NCI-H82 treated with DMSO at 0.1 percent for 48 hours (cell line): ENCODE data around the gene CTXND2.
"Not testable (repeated sequence)": the region's sequence is repeated elsewhere in the genome, so short reads cannot be mapped to it uniquely, and the experiment has no call there.

ENCODE experiments used
- DNase-seq: peaks from one replicate; lab custom pipeline; 2025; ENCODE audit not compliant: unreplicated experiment; lab: John Stamatoyannopoulos, UW

The CTXND2 gene

DNA sequence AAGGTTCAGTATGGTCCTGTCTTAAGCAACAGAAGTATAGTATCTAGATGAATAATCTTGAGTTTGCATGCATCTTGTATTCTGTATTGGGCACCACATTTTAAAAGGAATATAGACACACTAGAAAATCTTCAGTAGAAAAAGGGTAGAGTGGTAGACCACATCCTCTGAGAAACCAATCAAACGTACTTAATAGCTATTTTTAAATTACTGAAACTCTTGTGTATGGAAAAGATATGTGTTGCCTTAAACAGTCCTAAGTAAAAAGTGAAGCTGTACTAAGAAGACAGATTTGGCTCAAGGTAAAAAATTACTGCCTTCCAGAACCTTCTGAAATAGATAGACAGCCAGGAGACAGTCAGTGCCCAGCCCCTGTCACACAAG, 3.1 kb downstream of the CTXND2 start:
- DNase-seq, result no peak

DNA sequence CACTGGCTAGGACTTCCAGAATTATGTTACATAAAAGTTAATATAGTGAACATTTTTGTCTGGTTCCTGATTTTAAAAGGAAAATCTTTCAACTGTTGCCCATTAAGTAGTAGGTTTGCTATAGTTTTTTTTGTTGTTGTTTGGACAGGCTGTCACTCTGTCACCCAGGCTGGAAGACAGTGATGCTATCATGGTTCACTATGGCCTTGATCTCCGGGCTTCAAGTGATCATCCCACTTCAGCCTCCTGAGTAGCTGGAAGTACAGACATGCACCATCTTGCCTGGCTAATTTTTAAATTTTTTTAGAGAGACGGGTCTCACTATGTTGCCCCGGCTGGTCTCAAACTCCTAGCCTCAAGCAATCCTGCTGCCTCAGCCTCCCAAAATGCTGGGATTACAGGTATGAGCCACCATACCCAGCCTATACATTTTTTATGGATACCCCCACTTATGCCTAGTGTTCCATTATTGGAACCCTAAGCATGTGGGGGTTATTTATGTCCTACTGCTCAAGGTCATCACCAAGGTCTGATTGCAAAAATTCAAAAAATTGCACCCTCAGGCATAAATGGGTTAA, 6.5 kb downstream of the CTXND2 start:
- DNase-seq, result no peak

DNA sequence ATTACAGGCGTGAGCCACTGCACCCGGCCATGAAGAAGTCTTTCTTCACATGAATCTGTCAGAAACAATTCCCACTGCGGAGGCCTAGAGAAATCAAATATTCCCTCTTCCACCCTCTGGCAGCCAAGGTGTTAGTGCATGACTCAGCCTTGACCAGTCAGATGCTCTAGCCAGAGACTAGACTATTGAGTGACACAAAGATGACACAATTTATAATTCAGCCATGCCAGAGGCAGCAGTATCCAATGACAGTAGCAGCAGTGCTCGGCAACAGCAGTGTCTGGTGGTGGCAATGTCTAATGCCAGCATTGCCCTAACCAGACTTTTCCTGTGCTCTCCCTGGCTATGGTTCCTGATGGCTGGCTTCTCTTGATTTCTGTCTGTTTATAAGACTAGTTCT, 8.7 kb downstream of the CTXND2 start:
- no peak for DNase-seq

DNA sequence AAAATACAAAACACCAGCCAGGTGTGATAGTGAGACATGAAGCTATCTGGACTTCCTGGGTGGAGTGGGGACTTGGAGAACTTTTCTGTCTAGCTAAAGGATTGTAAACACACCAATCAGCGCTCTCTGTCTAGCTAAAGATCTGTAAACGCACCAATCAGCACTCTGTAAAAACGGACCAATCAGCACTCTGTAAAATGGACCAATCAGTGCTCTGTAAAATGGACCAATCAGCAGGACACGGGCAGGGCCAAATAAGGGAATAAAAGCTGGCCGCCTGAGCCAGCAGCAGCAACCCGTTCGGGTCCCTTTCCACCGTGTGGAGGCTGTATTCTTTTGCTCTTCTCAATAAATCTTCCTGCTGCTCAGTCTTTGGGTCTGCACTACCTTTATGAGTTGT, 12.9 kb downstream of the CTXND2 start:
- DNase-seq, result not testable (repeated sequence)

GRCh38 chr1:150902346-150902745, 15.4 kb downstream of the CTXND2 start:
- no peak for DNase-seq

- no peak for DNase-seq
Observed at GRCh38 chr1:150902751-150903150, 15.8 kb downstream of the CTXND2 start.

- no peak for DNase-seq
Observed at GRCh38 chr1:150905301-150905700, 18.4 kb downstream of the CTXND2 start.

GRCh38 chr1:150906329-150906728, 19.4 kb downstream of the CTXND2 start:
- DNase-seq, result no peak

DNA sequence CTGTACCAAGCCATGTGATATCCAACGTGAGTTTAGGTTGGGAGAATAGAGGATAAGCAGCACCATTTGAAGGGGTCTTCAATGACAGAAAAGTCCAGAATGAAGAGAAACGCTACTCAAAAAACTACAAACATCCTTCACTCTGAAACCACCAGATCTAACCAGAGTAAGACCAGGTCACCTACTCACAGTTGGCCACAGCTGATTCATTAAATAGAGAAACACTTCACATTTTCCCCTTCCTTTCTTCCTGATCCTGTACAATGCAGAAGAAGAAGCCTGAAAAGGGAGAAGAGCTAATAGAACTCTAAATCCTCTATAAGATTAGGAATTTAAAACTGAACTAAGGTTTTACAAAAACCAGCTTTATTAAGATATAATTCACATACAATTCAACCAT, 19.9 kb downstream of the CTXND2 start:
- no peak for DNase-seq

DNA sequence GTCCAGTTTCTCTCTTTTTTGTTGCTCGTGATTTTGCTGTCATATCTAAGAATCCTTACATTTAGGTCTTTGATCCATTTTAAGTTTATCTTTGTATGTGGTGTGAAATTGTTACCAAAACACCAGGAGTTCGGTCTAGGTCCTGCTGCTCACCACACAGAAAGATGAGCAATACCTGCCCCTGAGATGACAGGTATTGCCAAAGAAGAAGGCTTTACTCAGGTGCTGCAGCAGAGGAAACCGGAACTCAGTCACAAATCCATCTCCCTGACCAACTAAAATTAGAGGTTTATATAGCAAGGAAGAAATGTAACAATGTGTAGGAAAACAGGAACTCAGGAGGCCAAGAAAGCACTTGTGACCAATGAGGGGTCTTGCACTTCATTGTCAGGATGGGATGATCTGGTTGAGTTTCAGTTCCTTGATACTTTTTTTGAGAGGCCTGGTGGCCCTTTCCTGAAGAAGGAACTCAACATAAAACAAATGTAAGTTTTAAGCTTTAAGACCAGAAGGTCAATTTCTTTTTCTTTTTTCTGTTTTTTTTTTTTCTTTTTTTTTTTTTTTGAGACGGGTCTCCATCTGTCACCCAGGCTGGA, 22.7 kb downstream of the CTXND2 start:
- no peak for DNase-seq

DNA sequence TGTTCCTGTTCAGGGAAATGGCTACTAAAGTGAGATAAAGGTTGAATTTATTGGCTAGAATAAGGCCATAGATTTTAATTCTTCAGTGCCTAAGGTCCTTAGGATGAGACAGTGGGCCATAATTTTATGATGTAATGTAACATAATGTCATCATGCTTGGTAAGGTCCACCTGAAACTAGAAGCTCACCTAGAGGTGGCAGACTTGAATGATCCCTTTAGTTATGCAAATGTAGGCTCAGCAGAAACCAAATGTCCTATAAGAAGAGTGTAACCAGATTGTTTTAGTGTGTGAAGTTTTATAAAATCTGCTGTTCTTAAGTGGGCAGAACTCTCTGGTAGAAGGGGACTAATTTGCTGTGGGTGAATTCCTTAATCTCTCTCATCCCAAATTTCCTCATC, 25.7 kb downstream of the CTXND2 start:
- no peak for DNase-seq

DNA sequence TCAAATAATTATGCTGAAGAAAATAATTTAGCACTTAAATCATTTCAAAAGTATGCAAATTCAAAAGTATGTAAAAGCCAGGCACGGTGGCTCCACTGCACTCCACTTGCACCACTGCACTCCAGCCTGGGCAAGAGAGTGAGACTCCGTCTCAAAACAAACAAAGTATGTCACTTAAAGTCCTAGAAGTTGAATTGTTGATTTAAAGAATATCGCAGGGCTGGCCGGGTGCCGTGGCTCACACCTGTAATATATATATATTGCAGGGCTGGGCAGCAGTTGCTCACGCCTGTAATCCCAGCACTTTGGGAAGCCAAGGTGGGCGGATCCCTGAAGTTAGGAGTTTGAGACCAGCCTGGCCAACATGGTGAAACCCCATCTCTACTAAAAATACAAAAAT, 30.5 kb downstream of the CTXND2 start:
- DNase-seq, result no peak

DNA sequence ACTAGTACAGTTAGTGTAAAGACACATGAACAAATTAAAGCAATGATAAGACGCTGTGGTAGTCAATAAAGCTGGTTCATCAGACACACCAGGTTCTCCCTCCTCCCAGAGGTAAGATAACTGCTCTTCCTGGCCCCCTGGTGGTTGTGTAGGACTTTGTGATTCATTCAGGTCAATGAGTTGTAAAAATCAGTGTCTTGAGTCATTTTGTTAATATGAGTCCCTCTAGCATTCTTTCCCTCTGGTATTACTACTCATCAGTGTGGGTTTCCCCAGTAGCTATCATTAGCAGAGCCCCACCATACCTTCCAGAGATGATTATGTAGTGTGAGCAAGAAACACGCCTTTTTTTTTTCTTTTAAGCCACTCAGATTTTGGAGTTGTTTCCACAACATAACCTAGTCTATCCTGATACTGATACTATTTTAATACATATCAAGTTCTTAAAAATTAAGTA, 35.6 kb downstream of the CTXND2 start:
- peak; percentile 84 for DNase-seq

DNA sequence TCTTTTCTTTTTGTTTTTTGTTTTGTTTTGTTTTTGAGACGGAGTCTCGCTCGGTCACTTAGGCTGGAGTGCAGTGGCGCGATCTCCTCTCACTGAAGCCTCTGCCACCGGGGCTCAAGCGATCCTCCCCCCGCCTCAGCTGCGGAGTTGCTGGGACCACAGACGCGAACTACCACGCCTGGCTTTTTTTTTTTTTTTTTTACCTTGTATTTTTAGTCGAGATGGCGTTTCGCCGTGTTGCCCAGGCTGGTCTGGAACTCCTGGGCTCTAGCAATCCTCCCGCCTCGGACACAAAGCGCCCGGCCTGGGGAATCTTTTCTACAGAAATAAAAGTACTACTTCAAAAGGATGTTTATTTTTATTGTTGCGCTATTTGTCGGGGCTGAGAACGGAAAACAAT, 38.1 kb downstream of the CTXND2 start:
- DNase-seq, result no peak

- DNase-seq, result peak; percentile 99
Observed at GRCh38 chr1:150926097-150926741, 39.3 kb downstream of the CTXND2 start, which contains the start of gene SETDB1. Gene SETDB1, plus strand, starts transcription at chr1:150926363. Its CDS starts 1,352 bp downstream, at chr1:150927715.

DNA sequence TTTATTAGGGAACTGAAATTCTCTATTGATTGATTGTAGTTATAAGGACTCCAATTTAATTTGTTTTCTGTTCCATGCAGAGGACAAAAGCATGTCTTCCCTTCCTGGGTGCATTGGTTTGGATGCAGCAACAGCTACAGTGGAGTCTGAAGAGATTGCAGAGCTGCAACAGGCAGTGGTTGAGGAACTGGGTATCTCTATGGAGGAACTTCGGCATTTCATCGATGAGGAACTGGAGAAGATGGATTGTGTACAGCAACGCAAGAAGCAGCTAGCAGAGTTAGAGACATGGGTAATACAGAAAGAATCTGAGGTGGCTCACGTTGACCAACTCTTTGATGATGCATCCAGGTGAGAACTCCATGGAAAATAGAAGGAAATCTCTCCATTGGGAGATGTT, 40.7 kb downstream of the CTXND2 start:
- DNase-seq, result no peak

DNA sequence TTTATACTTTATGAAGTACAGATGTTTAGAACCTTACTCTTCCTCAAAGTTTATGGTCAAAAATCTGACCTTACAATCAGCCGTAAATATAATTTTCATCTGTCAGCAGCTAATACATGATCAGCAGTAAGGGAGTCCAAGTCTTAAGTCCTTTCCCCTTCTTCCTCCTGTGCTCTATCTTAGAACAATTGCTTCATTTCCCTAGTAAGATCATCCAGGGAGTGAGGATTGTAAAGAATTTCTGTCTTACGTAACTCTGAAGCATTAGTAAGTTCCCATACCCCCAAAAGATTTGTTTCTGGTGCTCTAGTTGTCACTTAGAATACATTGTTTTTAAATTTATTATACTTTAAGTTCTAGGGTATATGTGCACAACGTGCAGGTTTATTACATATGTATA, 41.4 kb downstream of the CTXND2 start:
- no peak for DNase-seq

DNA sequence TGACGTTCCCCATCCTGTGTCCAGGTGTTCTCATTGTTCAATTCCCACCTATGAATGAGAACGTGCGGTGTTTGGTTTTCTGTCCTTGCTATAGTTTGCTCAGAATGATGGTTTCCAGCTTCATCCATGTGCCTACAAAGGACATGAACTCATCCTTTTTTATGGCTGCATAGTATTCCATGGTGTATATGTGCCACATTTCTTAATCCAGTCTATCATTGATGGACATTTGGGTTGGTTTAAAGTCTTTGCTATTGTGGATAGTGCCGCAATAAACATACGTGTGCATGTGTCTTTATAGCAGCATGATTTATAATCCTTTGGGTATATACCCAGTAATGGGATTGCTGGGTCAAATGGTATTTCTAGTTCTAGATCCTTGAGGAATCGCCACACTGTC, 41.8 kb downstream of the CTXND2 start:
- DNase-seq, result not testable (repeated sequence)

GRCh38 chr1:150931773-150932172, 44.8 kb downstream of the CTXND2 start:
- no peak for DNase-seq

DNA sequence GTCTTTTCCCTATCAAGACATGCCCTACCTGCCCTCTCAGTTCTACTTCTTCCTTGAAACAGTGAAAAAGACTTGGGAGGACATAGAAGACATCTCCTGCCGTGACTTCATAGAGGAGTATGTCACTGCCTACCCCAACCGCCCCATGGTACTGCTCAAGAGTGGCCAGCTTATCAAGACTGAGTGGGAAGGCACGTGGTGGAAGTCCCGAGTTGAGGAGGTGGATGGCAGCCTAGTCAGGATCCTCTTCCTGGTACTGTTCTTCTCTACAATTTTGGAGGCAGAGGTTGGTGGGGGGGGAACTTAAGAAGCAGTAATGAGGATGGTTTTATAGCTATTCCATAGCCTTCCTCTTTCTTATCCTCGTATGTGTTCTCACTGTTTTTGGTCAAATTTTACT, 57.9 kb downstream of the CTXND2 start:
- no peak for DNase-seq

GRCh38 chr1:150954708-150955107, 67.8 kb downstream of the CTXND2 start:
- no peak for DNase-seq

- DNase-seq, result no peak
Observed at GRCh38 chr1:150955280-150955679, 68.3 kb downstream of the CTXND2 start.

- DNase-seq, result no peak
Observed at GRCh38 chr1:150957666-150958065, 70.7 kb downstream of the CTXND2 start.
